ENCODE data around the gene TCOF1.

DNA sequence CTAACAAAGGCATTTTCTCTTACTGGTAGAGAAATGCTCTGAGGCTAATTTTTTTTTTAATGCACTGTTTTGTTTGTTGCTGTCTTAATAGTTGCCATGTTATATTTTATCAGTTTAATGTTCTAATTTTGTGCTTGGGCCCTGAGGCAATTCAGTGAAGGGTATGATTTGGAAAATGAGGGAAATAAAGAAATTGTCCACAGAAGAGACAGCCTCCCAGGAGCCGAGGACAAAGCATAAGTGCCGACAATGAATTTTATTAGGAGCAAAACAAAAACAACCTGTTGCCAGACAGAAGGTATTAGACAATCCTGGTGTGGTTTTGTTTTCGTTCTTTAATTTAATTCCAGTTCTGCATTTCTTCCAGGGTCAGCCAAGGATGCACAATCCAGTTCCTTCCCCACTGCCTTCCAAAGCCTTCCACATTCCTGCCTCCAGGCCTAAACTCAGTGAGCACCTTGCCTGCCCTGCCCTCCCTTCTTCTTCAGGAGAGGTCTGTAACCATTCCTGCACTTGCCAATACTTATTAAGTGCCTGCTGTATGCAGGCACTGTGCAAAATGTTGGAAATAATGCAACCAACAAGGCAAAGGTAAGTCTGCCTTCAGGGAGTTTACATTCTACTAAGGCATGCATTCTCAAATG is 4.3 kb upstream of the TCOF1 start:
- TF ChIP-seq YY1 (IDR thresholded peaks at IDR 0.05; ENCODE audit: insufficient read depth, insufficient read length) (no peak), SUZ12 (IDR thresholded peaks at IDR 0.05; ENCODE audit: extremely low read depth, insufficient read depth, insufficient read length) (no peak)
